GM12878 (cell line): ENCODE measurements around the gene WWOX. TPM values are rescaled to one million over a fixed set of nuclear protein-coding genes. Genes with fewer than 3 reads are reported as not detected.

Experiments used
- FOXK2 ChIP-seq: fragments of 450-650 bp; IDR thresholded peaks from 2 replicates; pipeline ENCODE4 v1.6.1; 2017; ENCODE audit warnings: mild to moderate bottlenecking, moderate library complexity
- NFYA ChIP-seq: IDR thresholded peaks from 2 replicates; pipeline ENCODE4 v1.6.1; 2011; ENCODE audit warnings: low read depth, mild to moderate bottlenecking, low read length, improper control_type of control experiment, borderline replicate concordance
- NFYB ChIP-seq: IDR thresholded peaks from 2 replicates; pipeline ENCODE4 v1.6.1; 2011; ENCODE audit warnings: low read depth, mild to moderate bottlenecking, low read length, improper control_type of control experiment, moderate library complexity; ENCODE audit not compliant: insufficient read depth
- NKRF ChIP-seq: fragments of 450-650 bp; conservative IDR thresholded peaks from 2 replicates; pipeline ENCODE4 v1.6.1; 2017; ENCODE audit warnings: mild to moderate bottlenecking, moderate library complexity
- REST ChIP-seq: IDR thresholded peaks from 2 replicates; pipeline ENCODE4 v1.6.1; 2012; ENCODE audit warnings: mild to moderate bottlenecking, low read depth, low read length
- RFX5 ChIP-seq: IDR thresholded peaks from 2 replicates; pipeline ENCODE4 v1.6.1; 2011; ENCODE audit warnings: low read depth, low read length, improper control_type of control experiment
- ZBTB11 ChIP-seq: fragments of 450-650 bp; formaldehyde crosslinking; IDR thresholded peaks from 2 replicates; pipeline ENCODE4 v1.5.0; 2022; ENCODE audit warnings: mild to moderate bottlenecking, missing genetic modification characterization
- polyA plus RNA-seq, 11 experiments: library from polyadenylated mRNA; depleted of rRNA in 4 of 11; unstranded in 6 of 11; stranded (reverse) in 5 of 11; fragments of >200 nt; fragmentation: Nextera tagmentation in 4 of 11; fragmentation: Illumina TruSeq in 1 of 11; extraction: Ambion mirVana in 4 of 11; extraction: Trizol in 1 of 11; gene quantifications; 1 replicate in 1 of 11; 2 replicates in 10 of 11; pipeline versions ENCODE4 v1.2.1 to v1.2.3, GENCODE V29; 2011 to 2016; ENCODE audit warnings: inconsistent platforms in 2 of 11, missing spikeins in 2 of 11, low read depth in 1 of 11
- total RNA-seq, 4 experiments: library from RNA; depleted of rRNA in 3 of 4; stranded (reverse); fragments of >200 nt in 3 of 4; fragmentation: Illumina TruSeq in 1 of 4; extraction: Trizol in 1 of 4; gene quantifications; 2 replicates each; pipeline versions ENCODE4 v1.2.1 to v1.2.3, GENCODE V29; 2013 to 2021

WWOX gene
- total and polyA plus RNA-seq, 10 of the 15 experiments (the other 5 are each of a cell fraction or from before 2014, with no cell fraction given): 2.8 to 24.4 (median 17.8) TPM

- TF ChIP-seq ZBTB11 (no peak), NFYB (no peak), FOXK2 (no peak), REST (no peak), RFX5 (no peak), NKRF (no peak), NFYA (no peak)
These were observed 721.9 kb downstream of the WWOX start (continued) for GRCh38 chr16:78821335-78821734.
